AG09309 (cell line): ENCODE data around the gene DLGAP1.

Source experiments
- DNase-seq: peaks from one replicate; pipeline ENCODE4 v3.0.0-alpha.2; 2010; ENCODE audit warnings: low read depth
- H3K4me3 ChIP-seq: 2 replicates; pipeline ENCODE4 v1.5.1; 2011; ENCODE audit warnings: mild to moderate bottlenecking, low read depth, low read length, moderate library complexity; ENCODE audit not compliant: control insufficient read depth
- TF ChIP-seq, protein P1 (sequence below): IDR thresholded peaks from 2 replicates; pipeline ENCODE4 v1.5.1; 2011; ENCODE audit warnings: mild to moderate bottlenecking, low read depth, low read length, inconsistent platforms; ENCODE audit not compliant: insufficient read depth, control insufficient read depth; ENCODE audit errors: missing control alignments

Gene DLGAP1

DNA sequence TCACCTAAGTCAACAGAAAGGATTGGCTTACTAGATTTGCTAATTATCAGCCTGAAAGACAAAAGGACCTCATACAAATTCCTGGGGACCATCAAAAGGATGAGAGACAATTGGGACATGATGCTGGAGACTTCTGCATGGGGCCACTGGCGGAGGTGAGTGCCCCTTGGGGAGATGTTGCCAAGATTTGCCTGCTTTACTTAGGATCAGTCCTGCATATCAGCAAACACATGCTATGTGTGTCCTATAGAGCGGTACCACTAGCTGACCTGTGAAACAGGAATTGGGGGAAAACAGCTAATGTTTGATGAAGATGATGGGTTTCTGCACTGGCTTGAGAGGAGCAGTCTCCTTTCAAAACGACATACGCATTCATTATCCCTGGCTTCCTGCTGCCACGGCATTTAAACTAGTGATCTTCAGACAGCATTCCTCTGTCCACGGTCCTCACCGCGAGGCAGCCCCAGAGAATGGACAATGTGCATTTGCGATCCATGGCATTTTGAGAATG, 901.0 kb downstream of the DLGAP1 start:
- no peak for DNase-seq
- TF ChIP-seq, protein P1, sequence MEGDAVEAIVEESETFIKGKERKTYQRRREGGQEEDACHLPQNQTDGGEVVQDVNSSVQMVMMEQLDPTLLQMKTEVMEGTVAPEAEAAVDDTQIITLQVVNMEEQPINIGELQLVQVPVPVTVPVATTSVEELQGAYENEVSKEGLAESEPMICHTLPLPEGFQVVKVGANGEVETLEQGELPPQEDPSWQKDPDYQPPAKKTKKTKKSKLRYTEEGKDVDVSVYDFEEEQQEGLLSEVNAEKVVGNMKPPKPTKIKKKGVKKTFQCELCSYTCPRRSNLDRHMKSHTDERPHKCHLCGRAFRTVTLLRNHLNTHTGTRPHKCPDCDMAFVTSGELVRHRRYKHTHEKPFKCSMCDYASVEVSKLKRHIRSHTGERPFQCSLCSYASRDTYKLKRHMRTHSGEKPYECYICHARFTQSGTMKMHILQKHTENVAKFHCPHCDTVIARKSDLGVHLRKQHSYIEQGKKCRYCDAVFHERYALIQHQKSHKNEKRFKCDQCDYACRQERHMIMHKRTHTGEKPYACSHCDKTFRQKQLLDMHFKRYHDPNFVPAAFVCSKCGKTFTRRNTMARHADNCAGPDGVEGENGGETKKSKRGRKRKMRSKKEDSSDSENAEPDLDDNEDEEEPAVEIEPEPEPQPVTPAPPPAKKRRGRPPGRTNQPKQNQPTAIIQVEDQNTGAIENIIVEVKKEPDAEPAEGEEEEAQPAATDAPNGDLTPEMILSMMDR, result no peak
- H3K4me3 ChIP-seq, result no peak overlapping the region

DNA sequence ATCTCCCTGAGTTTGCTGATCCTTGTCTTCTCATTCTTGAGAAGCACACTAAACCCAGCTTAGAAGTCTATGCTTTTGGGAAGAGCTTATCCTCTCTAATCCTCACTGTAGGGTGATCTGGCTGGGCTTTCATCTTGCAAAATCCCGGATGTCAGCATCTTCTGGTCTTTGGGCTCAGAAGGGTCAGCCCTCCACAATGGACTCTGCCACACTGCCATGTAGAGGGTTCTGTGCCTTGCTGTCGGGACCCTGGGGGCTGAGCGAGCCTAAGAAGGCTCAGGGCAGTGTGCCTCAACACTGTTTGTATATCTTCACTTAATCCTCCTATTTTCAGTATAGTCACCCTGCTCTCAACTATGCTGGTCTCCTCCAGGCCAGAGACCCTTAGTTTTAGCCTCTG, 902.8 kb downstream of the DLGAP1 start:
- TF ChIP-seq, protein P1, result no peak
- H3K4me3 ChIP-seq, result no peak overlapping the region
- no peak for DNase-seq

DNA sequence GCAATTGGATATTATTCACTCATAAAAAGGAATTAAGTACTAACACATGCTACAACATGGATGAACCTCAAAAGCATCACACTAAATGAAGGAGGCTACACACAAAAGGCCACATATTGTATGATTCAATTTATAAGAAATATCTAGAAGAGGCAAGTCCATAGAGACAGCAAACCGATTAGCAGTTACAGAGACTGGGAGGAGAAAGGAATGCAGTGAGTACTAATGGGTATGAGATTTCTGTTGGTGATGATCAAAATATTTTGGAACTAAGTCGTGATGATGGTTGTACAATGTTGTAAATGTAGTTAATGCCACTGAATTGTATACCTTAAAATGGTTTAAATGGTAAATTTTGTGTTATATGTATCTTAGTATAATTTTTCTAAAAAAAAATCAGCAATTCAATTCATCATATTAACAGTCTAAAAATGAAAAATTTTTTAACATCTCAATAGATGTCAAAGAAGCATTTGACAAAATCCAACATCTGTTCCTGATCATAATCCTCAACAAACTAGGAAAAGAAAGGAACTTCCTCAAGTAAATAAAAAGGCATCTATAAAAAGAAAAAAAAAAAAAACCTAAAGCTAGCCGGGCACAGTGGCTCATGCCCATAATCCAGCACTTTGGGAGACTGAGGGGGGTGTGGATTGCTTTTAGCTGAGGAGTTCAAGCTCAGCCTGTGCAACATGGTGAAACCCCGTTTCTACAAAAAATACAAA, 907.1 kb downstream of the DLGAP1 start:
- TF ChIP-seq, protein P1, result no peak
- H3K4me3 ChIP-seq, result no peak overlapping the region
- DNase-seq, result no peak

DNA sequence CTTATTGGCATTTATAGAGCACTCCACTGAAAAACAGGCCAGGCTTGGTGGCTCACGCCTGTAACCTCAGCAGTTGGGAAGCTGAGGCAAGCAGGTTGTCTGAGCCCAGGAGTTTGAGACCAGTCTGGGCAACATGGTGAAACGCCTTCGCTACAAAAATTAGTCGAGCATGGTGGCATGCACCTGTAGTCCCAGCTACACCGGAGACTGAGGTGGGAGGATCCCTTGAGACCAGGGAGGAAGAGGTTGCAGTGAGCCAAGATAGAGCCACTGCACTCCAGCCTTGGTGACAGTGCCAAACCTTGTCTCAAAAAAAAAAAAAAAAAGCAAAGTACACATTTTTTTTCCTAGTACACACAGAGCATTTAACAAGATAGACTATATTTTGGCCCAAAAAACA, 909.0 kb downstream of the DLGAP1 start:
- DNase-seq, result no peak
- TF ChIP-seq, protein P1, result no peak
- H3K4me3 ChIP-seq, result no peak overlapping the region

DNA sequence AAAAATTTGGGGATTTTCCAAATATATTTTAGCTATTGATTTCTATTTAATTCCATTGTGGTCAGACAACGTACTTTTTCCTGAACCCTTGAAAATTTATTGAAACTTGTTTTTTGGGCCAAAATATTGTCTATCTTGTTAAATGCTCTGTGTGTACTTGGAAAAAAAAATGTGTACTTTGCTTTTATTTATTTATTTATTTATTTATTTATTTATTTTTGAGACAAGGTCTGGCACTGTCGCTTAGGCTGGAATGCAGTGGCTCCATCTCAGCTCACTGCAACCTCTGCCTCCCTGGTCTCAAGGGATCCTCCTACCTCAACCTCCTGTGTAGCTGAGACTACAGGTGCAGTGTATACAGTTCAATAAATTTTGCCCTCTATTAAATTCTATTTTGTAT, 910.6 kb downstream of the DLGAP1 start:
- TF ChIP-seq, protein P1, result no peak
- DNase-seq, result no peak

DNA sequence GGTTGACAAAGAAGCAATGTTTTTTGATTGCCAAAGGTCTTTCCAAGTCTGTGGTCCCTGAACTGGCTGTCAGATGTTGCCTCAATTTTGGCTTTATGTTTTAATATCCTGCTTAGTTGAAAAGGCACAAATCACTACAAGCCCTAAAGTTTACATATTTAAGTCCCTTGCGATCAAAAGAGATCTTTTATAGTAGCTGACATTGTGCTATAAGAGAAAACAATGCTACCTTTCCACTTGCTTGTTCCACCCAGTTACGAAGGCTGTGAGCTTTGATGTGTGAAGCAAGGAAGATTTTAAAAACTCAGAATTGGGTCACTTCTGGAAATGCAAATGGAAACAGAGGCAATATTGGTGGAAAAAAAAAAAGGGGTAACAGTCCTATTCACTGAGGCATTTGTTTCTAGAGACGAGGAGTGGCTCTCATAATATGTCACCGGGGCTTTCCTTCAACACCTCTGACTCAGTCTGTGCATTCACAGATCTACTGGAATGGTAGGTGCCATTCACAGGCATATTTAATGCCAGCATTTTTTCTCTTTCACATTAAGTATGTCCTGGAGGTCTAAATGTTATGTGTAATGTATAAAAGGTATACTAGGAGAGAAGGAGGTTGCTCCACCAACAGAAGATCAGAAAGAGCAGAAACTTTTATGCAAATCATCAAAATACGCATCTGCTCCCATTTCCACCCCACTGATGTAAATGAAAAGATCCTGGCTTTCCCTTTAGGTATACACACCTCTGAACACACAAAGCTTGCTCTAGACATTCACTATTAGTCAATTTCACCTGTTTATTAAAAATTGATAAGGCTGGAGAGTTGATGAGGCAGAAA, 913.3 kb downstream of the DLGAP1 start:
- no peak overlapping the region for H3K4me3 ChIP-seq
- TF ChIP-seq, protein P1, result no peak
- DNase-seq, result no peak

More for the DNA sequence above, 910.6 kb downstream of the DLGAP1 start:
- no peak overlapping the region for H3K4me3 ChIP-seq
